NCI-H2107 (cell line): Measurements from ENCODE around the gene RRN3.
A peak's percentile ranks its signal among the peaks of the same experiment; 100 is the strongest.
"Not testable (repeated sequence)": the region's sequence is repeated elsewhere in the genome, so short reads cannot be mapped to it uniquely, and the experiment has no call there.

Experiments used
- DNase-seq: peaks from one replicate; lab custom pipeline; 2025; lab: John Stamatoyannopoulos, UW

RRN3 gene

GRCh38 chr16:15051387-15051951 lies 42.6 kb downstream of the RRN3 start:
- no peak for DNase-seq

GRCh38 chr16:15050440-15050839 lies 43.6 kb downstream of the RRN3 start:
- DNase-seq = not testable (repeated sequence)

- no peak for DNase-seq
These were observed 44.4 kb downstream of the RRN3 start for GRCh38 chr16:15049581-15050180.

- no peak for DNase-seq
These were observed 47.2 kb downstream of the RRN3 start for GRCh38 chr16:15046692-15047376.

- not testable (repeated sequence) for DNase-seq
These were observed 48.8 kb downstream of the RRN3 start for GRCh38 chr16:15045270-15045669.

DNA sequence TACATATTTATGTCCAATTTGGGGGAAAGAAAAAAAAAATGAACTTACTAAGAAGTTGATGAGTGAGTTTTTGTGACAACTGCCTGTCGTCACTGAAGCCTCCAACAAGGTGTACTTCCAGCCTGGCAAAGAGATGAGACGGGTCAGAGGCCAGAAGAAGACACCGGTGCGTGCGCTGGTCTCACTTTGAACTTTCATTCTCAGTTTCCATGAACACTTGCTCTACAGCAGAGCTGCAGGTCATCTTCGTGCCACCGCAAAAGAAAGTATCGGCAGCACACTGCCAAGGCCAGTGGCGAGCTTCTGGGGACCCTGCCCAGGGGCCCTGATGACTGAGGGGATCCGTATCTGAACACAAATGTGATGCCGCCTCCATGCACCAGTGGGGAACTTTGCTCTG lies 49.8 kb downstream of the RRN3 start:
- DNase-seq = no peak

DNA sequence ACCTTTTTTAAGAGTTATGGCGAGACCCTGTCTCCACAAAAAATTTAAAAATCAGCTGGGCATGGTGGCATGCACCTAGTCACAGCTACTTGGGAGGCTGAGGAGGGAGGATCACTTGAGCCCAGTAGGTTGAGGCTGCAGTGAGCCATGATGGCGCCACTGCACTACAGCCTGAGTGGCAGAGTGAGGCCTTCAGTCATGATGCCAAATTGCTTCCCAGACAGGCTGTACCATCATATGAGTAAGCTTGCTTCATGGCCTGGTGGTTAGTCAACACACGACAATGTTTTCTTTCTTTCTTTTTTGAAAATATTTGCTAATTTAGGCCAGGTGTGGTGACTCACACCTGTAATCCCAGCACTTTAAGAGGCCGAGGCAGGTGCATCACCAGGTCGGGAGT lies 50.7 kb downstream of the RRN3 start:
- no peak for DNase-seq

DNA sequence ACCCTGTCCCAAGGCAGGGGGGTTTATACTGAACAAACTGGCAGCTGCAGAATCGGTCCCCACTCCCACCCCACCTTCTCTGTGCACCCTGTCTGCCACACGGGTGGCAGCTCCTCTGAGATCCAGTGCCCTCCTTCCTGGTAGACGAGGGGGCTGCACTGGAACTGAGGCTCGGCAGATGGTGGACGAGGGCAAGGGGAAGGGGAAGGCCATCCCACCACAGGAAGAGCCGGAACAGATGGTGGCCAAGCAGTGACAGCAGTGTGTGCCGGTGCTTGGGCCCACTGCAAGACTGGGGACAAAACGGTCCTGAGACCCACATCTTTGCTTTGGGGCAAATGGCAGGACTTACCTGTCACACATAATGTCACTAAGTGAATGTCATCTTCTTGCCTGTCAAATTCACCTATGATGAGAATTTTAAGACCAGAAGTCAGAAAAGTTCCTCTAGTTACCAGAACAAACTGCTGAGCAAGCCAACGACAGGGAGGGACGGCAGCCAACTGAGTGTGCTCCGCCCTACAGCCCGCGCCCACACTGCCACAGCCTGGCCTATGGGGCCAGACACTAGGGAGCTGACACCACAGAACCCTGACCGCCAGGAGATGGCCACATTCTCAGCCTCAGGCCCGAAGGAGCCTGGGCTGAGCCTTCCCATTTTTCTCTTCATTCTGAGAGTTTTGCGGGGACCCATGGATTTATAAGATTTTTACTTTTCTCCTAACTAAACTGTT lies 52.6 kb downstream of the RRN3 start:
- DNase-seq = no peak

DNA sequence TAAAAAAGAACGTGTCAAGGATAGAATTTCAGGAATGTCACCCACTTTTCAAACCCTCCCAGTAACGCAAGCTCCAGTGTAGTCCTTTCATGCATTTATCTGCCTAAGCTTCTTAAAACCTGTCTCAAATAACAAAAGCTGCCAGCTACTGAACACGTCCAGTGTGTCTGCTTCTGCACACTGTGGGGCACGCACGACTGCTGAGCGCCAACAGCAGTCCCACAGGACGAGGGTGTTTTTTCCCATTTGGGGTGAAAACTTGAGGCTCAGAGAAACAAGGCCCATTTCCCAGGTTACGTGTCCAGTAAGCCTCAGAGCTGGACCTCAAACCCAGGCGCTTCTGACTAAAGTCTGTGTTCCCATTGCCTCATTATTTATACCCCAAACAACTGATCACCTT lies 55.4 kb downstream of the RRN3 start:
- DNase-seq = no peak

DNA sequence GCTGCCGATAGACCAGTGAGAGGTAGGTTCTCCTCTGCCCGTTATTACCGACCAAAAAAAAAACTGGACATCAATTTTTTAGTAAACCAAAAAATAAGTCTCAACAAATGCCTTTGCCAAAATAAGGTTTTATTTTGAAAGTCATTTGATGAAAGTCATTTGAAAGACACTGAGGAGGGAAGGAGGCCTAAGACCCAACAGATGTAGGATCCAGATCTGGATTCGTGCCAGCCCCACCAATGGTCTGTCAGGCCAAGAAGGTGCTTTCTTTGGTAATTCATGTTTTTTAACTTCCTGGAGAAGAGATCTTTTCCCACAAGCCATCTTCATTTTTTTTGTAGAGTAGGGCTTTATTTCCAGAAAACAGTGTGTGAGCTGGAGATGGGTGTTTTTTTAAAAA lies 56.3 kb downstream of the RRN3 start:
- no peak for DNase-seq

DNA sequence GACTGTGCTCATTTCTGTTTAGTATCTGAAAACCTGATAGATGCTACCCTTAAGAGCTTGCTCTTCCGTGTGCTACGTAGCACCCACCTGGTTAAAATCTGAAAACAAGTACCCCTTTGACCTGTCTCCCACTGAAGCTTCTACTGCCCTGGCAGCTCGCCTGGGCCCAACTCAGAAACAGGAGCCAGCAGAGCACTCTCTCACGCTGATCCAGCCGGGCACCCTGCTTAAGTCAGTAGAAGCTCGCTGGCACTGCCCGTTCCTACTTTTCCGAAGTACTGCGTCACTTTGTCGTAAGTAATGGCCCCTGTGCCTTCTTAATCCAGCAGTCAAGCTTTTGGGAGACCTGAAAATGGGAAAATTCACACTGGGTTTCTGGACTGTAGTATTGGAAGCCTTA lies 57.1 kb downstream of the RRN3 start:
- DNase-seq = no peak

DNA sequence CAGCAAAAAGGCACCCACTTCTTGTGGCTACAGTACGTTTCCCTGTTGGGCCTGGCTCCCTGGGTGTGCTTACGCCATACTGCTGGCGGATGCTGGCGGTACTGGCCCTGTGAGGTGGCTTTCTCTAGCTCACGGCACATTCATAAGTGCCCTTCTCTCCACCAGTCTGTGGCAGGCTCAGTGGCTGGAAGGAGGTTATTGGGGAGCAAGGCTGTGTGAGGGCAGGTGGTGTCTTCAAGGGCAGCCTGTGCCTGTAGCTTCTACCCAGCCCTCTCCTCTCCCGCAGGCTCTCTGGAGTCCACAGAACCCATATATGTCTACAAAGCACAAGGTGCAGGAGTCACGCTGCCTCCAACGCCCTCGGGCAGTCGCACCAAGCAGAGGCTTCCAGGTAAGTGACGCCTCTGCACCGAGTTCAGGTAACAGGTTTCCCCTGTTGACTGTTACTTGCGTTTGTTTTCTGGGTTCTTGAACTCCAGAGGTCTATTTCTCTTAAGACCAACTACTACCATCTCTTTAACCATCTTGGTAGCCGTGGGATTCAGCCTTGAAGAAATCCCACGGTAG lies 58.8 kb downstream of the RRN3 start:
- no peak for DNase-seq

DNA sequence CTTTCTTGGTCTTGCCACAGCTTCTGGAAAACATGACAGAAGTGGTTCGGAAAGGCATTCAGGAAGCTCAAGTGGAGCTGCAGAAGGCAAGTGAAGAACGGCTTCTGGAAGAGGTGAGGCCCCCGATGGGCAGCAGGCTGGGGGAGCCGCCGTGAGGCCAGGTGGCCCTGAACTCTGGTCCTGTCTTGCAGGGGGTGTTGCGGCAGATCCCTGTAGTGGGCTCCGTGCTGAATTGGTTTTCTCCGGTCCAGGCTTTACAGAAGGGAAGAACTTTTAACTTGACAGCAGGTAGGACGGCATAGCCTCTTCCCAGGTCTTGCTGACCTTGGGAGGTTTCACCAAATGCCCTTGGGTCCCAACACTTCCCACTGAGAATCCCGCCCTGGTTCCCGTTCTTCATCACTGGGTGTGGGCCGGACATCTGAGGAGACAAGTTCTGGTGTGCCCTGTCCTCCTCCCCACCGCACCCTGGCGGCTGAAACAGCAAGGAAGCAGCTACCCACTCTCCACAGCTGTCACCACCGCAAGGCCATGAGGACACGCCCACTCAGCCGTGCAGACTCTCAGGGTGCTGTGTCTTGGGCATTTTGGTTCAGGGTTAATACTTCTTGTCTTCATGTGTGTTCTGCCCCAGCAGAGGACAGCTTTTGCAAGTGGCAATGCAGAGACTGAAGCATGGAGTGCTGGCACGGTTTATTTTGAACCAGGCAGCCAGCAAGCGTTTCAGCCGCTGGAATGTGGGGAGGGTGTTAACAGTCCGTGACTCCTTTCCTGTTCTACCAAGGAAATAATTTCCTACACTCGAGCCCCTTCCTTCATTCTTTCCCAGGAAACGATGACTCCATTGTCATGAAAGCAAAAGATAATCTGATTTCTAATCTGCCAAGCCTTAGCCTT lies 59.6 kb downstream of the RRN3 start:
- no peak for DNase-seq

DNA sequence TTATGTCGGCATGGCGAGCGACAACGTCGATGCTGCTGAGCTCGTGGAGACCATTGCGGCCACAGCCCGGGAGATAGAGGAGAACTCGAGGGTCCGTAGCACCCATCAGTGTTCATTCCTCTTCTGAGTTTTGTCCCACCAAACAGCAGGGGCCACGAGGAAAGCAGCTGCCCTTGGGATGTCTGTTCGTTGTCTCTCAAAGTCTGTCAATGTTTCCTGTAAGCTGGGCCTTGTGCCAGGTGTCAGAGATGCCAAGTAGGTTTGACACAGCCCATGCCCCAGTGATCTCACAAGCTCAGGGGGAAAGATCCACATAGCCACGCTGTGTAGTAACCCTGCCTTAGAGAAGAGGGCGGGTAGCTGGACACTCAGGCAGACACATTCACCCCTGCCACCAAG lies 60.8 kb downstream of the RRN3 start:
- no peak for DNase-seq

DNA sequence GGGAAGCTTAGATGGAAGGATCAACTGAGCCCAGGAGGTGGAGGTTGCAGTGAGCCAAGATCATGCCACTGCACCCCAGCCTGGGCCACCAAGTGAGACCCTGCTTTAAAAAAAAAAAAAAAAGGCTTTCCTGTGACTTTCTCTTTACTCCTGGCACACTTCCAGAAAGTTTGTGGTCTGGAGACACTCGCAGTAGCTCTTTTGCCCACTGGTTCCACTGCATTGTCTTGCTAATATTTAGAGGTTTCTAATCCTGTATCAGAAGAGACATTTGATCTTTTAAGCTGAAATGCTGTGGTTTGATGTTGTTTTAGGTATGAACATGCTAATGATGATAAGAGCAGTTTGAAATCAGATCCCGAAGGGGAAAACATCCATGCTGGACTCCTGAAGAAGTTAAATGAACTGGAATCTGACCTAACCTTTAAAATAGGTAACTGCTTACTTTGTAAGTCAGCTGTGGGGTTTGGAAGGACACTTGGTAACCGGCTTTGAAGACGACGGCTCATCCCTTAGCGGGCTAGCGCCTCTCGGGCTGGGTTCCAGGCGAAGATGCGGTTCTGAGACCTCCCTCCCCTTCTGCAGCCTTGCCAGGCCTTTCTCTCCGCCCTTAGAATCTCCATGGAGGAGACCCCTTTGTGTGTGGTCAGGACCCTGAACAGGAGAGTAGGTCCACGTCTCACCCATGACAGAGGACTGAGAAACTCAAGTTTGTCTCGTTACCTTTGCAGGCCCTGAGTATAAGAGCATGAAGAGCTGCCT lies 61.3 kb downstream of the RRN3 start:
- peak; percentile 20 for DNase-seq

DNA sequence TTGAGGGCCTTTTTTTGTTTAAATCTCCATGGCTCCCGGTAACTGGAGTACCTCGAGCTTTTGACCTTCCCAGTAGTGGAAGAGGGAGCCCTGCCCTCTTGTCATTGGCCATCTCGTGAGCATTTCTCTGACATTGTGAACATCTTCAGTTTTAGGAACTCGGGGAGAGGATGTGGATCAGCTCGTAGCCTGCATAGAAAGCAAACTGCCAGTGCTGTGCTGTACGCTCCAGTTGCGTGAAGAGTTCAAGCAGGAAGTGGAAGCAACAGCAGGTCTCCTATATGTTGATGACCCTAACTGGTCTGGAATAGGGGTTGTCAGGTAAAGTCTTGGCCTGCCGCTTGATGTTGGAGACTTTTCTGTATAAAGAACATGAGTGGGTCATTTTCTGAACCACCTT lies 62.5 kb downstream of the RRN3 start:
- DNase-seq = no peak

- no peak for DNase-seq
These were observed 62.9 kb downstream of the RRN3 start for GRCh38 chr16:15031179-15031578.

DNA sequence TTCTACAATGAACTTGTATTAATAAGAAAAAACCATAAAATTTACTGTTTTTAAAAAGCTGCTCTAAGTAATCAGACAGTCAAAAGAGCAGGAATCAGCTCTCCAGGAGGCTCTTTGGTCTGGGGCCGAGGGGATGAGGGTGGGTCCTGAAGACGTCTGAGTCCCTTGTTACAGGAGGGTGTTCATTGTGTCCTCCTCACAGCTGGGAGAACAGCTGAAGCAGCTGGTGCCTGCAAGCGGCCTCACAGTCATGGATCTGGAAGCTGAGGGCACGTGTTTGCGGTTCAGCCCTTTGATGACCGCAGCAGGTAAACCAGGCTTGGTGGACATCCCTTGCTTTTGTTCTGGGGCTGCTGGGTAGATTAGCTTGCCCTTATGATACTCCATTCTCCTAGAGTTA lies 64.3 kb downstream of the RRN3 start:
- DNase-seq = not testable (repeated sequence)

GRCh38 chr16:15028801-15029698 lies 65.0 kb downstream of the RRN3 start:
- DNase-seq = not testable (repeated sequence)

- DNase-seq = not testable (repeated sequence)
These were observed 65.7 kb downstream of the RRN3 start for GRCh38 chr16:15028345-15028715.
